Body of pancreas (tissue), 4 donors: ENCODE data around the gene MICALL1. TPM values are rescaled to one million over a fixed set of nuclear protein-coding genes. Genes with fewer than 3 reads are reported as not detected.

Experiments
- ATAC-seq: fragments of 150-250 bp; one replicate; pipeline ENCODE4 v1.9.1; 2016
- DNase-seq, 4 donors: peaks; one replicate each; pipeline ENCODE4 v3.0.0-alpha.2; 2019
- H3K27ac ChIP-seq, 4 donors: fragments of 200-600 bp; sonication (generic); 1 replicate in 3 of 4; 2 replicates in 1 of 4; pipeline versions ENCODE4 v1.5.1 to v1.6.1; 2016 to 2019; ENCODE audit warnings: mild to moderate bottlenecking in 1 of 4, mixed read lengths in 1 of 4, moderate library complexity in 1 of 4
- H3K27me3 ChIP-seq, 2 donors: fragments of 200-600 bp; sonication (generic); one replicate each; pipeline ENCODE4 v1.6.0; 2016; ENCODE audit warnings: mild to moderate bottlenecking in 1 of 2
- H3K36me3 ChIP-seq, 2 donors: fragments of 200-600 bp; sonication (generic); replicated peaks in 1 of 2; 2 replicates each; pipeline ENCODE4 v1.5.1; 2016; ENCODE audit warnings: low read depth in 2 of 2; ENCODE audit not compliant: insufficient read depth in 1 of 2
- H3K4me1 ChIP-seq: fragments of 200-600 bp; sonication (generic); one replicate; pipeline ENCODE4 v1.6.0; 2016
- H3K4me3 ChIP-seq, 2 donors: fragments of 200-600 bp; sonication (generic); 1 replicate in 1 of 2; 2 replicates in 1 of 2; pipeline ENCODE4 v1.5.1; 2016 to 2019
- H3K9me3 ChIP-seq, 3 donors: fragments of 200-600 bp; sonication (generic); 1 replicate in 2 of 3; 2 replicates in 1 of 3; pipeline ENCODE4 v1.5.1; 2016
- POLR2A ChIP-seq, 3 donors: fragments of 450-650 bp; IDR thresholded peaks; one replicate each; pipeline ENCODE4 v1.6.1; 2016; ENCODE audit warnings: antibody characterized with exemption in 3 of 3, mild to moderate bottlenecking in 2 of 3
- WGBS, 2 donors: methylation state at CpG; one replicate each; pipeline ENCODE4 v1.1.5; 2017; 5-methylcytosine and 5-hydroxymethylcytosine counted together
- intact Hi-C: fragments of 100-400 bp; cut with DNase I; formaldehyde crosslinking; loops from one replicate; pipeline ENCODE4 v1.15.1; 2023
- total RNA-seq, 2 donors: library from RNA; depleted of rRNA; stranded (reverse); fragments of >200 nt; gene quantifications; one replicate each; pipeline ENCODE4 v1.1.0, GENCODE V29; 2016
- TF ChIP-seq, protein P1 (sequence below), 7 experiments: fragments of 450-650 bp in 4 of 7; fragments of 200-600 bp in 3 of 7; sonication (generic) in 3 of 7; IDR thresholded peaks; one replicate each; pipeline ENCODE4 v1.5.1; 2016 to 2019; ENCODE audit warnings: antibody characterized with exemption in 7 of 7

Gene MICALL1
- total RNA-seq, 2 donors from 2014 or later: 19.2 to 34.9 TPM

DNA sequence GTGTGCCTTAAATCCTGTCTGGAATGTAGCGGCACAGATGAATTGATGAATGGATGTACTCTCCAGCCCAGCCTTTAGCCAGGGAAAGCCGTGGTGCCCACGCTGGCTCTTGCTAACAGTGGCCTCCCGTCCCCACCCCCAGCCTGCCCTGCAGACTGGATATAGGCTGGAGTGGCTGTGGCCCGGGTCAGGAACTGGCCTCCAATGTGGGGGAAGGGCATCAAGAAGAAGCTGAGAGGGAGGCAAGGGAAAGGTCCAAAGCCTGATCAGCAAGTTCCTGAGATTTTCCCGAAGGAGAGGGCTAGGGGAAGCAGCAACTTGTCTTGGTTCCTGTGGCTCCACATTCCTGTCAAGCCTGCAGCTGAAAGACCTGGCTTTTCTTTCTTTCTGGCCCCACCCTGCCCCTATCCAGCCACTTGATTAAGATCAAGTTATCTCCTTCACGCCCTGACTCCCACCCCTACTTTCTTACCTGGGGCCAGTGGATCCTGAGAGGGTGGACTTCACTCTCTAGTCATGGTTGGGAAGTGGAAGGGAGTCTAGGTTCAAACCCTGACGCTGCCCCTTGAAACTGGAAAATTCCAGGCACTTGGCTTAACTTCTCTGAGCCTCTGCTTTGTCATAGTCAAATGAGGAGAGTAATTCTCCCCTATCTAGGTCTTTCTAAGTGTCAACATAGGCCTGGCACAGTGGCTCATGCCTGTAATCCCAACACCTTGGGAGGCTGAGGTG lies 11.0 kb upstream of the MICALL1 start:
- DNase-seq (no peak), ATAC-seq (no peak)
- intact Hi-C loops: no loop called here

DNA sequence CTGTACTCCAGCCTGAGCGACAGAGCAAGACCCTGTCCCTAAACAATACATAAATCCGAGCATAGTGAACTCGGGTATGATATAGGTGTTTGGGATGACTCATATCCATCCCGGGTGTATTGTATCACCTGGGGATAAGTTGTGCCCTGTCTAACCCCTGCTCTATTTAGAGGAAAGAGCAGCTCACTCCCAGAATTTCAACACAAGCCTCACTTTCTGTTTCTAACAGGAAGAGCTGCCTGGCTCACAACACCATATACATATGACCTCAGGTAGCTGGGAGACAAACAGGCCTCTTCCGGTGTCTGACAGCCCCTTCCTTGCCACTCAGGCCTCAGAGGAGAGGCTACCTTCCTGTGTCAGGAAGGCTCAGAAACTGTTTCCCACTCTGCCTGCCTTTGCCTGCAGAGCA lies 9.9 kb upstream of the MICALL1 start:
- Histone ChIP-seq H3K4me3 (no peak overlapping the region), H3K36me3 (peaks cover 0 to under 1% of the 10 kb centered on the region in 2 donors), H3K4me1 (peaks cover 75% of the 10 kb centered on the region), H3K9me3 (no peaks in the 10 kb centered on the region), H3K27ac (peak overlapping the region in 3 of 4 donors; percentile 55 to 90 (median 75)), H3K27me3 (no peaks in the 10 kb centered on the region)
- DNase-seq: peak in 1 of 4 donors; percentile 31
- TF ChIP-seq, protein P1, sequence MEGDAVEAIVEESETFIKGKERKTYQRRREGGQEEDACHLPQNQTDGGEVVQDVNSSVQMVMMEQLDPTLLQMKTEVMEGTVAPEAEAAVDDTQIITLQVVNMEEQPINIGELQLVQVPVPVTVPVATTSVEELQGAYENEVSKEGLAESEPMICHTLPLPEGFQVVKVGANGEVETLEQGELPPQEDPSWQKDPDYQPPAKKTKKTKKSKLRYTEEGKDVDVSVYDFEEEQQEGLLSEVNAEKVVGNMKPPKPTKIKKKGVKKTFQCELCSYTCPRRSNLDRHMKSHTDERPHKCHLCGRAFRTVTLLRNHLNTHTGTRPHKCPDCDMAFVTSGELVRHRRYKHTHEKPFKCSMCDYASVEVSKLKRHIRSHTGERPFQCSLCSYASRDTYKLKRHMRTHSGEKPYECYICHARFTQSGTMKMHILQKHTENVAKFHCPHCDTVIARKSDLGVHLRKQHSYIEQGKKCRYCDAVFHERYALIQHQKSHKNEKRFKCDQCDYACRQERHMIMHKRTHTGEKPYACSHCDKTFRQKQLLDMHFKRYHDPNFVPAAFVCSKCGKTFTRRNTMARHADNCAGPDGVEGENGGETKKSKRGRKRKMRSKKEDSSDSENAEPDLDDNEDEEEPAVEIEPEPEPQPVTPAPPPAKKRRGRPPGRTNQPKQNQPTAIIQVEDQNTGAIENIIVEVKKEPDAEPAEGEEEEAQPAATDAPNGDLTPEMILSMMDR (IDR thresholded peaks at IDR 0.05): no peak
- TF ChIP-seq POLR2A (IDR thresholded peaks at IDR 0.05): no peak
- 51 to 67% methylated on average over 4 to 5 of the region's 5 CpGs for WGBS, 2 donors
- ATAC-seq: no peak
- intact Hi-C loops: no loop called here

More for the DNA sequence above, 11.0 kb upstream of the MICALL1 start:
- Histone ChIP-seq H3K27me3 (no peaks in the 10 kb centered on the region), H3K4me1 (peaks cover 75% of the 10 kb centered on the region), H3K4me3 (no peak overlapping the region), H3K27ac (peak overlapping the region in 3 of 4 donors; percentile 57 to 90 (median 64)), H3K9me3 (no peaks in the 10 kb centered on the region), H3K36me3 (peaks cover 0 to 5% of the 10 kb centered on the region in 2 donors)
- 46 to 52% methylated on average over 8 of the region's 8 CpGs for WGBS, 2 donors
- TF ChIP-seq, protein P1 (IDR thresholded peaks at IDR 0.05): no peak
- TF ChIP-seq POLR2A (IDR thresholded peaks at IDR 0.05): no peak

DNA sequence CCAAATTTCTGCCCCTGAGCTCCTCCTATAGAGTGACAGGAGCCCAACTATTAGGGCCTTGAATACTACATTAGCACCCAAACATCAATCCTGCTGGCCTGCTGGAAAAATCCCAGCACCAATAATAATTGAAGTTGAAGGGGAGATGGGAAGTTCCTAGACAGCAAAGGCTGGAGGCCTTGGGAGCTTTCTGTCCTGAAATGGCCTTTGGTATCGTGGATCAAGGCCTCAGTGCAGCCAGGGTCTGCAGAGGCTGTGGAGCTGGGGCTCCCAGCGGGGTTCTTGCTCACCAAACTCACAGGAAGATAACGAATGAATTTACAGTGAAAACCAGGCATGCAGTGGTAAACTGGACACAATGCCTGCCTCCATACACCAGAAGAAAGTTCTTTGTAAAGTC lies 9.2 kb upstream of the MICALL1 start:
- intact Hi-C loops: no loop called here
- H3K36me3 ChIP-seq: no peaks in the 10 kb centered on the region
- TF ChIP-seq, protein P1 (IDR thresholded peaks at IDR 0.05): no peak
- TF ChIP-seq POLR2A (IDR thresholded peaks at IDR 0.05): no peak
- ATAC-seq: no peak
- no peak for DNase-seq
- H3K27ac ChIP-seq: peak overlapping the region in 3 of 4 donors; percentile 55 to 90 (median 75)
- H3K27me3 ChIP-seq: no peaks in the 10 kb centered on the region
- WGBS, 2 donors: 52 to 81% methylated on average over 3 of the region's 3 CpGs
- no peaks in the 10 kb centered on the region for H3K9me3 ChIP-seq
- no peak overlapping the region for H3K4me3 ChIP-seq
- peaks cover 70% of the 10 kb centered on the region for H3K4me1 ChIP-seq

GRCh38 chr22:37897807-37898206 lies 8.3 kb upstream of the MICALL1 start:
- Histone ChIP-seq H3K36me3 (no peaks in the 10 kb centered on the region), H3K9me3 (no peaks in the 10 kb centered on the region), H3K4me3 (no peak overlapping the region), H3K27me3 (no peaks in the 10 kb centered on the region), H3K27ac (peak overlapping the region; percentile 68 to 90 (median 83)), H3K4me1 (peaks cover 61% of the 10 kb centered on the region)
- DNase-seq (no peak), ATAC-seq (no peak)
- 88 to 100% methylated on average over 2 of the region's 2 CpGs for WGBS, 2 donors
- intact Hi-C loops: no loop called here
- no peak for TF ChIP-seq POLR2A (IDR thresholded peaks at IDR 0.05)
- TF ChIP-seq, protein P1 (IDR thresholded peaks at IDR 0.05): no peak
